Lung (tissue), 12 donors: ENCODE data around the gene TBPL1. TPM values are rescaled to one million over a fixed set of nuclear protein-coding genes. Genes with fewer than 3 reads are reported as not detected.

ENCODE experiments used
- ATAC-seq: fragments of 200-7000 bp; cut with Tn5 transposase; one replicate; pipeline ENCODE4 v1.9.1; 2020; ENCODE audit warnings: moderate number of reproducible peaks; ENCODE audit not compliant: insufficient read depth, low FRiP score
- DNase-seq, 3 donors: peaks; one replicate each; pipeline ENCODE4 v3.0.0-alpha.2; 2013 to 2017
- H3K27ac ChIP-seq, 2 donors: one replicate each; pipeline ENCODE4 v1.5.1; 2013; ENCODE audit warnings: mild to moderate bottlenecking in 2 of 2, moderate library complexity in 2 of 2, control low read depth in 1 of 2, inconsistent platforms in 1 of 2, low read depth in 1 of 2, low read length in 1 of 2
- H3K27me3 ChIP-seq, 3 donors: one replicate each; pipeline ENCODE4 v1.5.1; 2013; ENCODE audit warnings: low read length in 2 of 3; ENCODE audit not compliant: control insufficient read depth in 3 of 3, insufficient read depth in 3 of 3
- H3K36me3 ChIP-seq, 4 donors: one replicate each; pipeline ENCODE4 v1.5.1; 2013; ENCODE audit warnings: low read length in 4 of 4, mild to moderate bottlenecking in 1 of 4, moderate library complexity in 1 of 4; ENCODE audit not compliant: control insufficient read depth in 4 of 4, insufficient read depth in 4 of 4
- H3K4me1 ChIP-seq, 5 donors: one replicate each; pipeline ENCODE4 v1.5.1; 2013; ENCODE audit warnings: low read length in 5 of 5, mild to moderate bottlenecking in 2 of 5, moderate library complexity in 1 of 5; ENCODE audit not compliant: control insufficient read depth in 5 of 5, insufficient read depth in 5 of 5
- H3K4me3 ChIP-seq: one replicate; pipeline ENCODE4 v1.5.1; 2013; ENCODE audit warnings: mild to moderate bottlenecking, control low read depth, moderate library complexity
- H3K9ac ChIP-seq, 2 donors: one replicate each; pipeline ENCODE4 v1.5.1; 2013; ENCODE audit warnings: low read length in 2 of 2, control low read depth in 1 of 2; ENCODE audit not compliant: insufficient read depth in 1 of 2
- H3K9me3 ChIP-seq, 4 donors: one replicate each; pipeline ENCODE4 v1.5.1; 2013; ENCODE audit warnings: low read length in 3 of 4, mild to moderate bottlenecking in 1 of 4, moderate library complexity in 1 of 4; ENCODE audit not compliant: control insufficient read depth in 4 of 4, insufficient read depth in 3 of 4
- CTCF ChIP-seq: IDR thresholded peaks from 2 replicates; pipeline ENCODE4 v1.5.1; 2012; ENCODE audit warnings: mild to moderate bottlenecking; ENCODE audit errors: control extremely low read depth, extremely low read depth
- WGBS, 2 donors: extraction: QIAGEN DNeasy Blood & Tissue Kit; methylation state at CpG; one replicate each; pipeline ENCODE4 v1.1.7; 2013; 5-methylcytosine and 5-hydroxymethylcytosine counted together
- polyA plus RNA-seq, 2 donors: library from polyadenylated mRNA; stranded (reverse); fragments of 200-250 nt; gene quantifications; one replicate each; pipeline ENCODE4 v1.2.1, GENCODE V29; 2013
- total RNA-seq, 2 donors: library from RNA; depleted of rRNA in 1 of 2; stranded (reverse); fragments of >200 nt in 1 of 2; gene quantifications; one replicate each; pipeline ENCODE4 v1.2.1, GENCODE V29; 2014 to 2021
- donor health status: control.
- donor health status: control.
- donor health status: Bipolar disorder and iron deficiency.
- donor health status: healthy.
- donor health status: DM: yes; HTN: yes; CAD: no.

The TBPL1 gene
- total and polyA plus RNA-seq, 4 donors: 20.4 to 31.3 (median 23.0) TPM

GRCh38 chr6:133916650-133917151, 36.3 kb upstream of the TBPL1 start:
- Histone ChIP-seq H3K27me3 (no peaks in the 10 kb centered on the region), H3K4me3 (no peak overlapping the region), H3K36me3 (no peaks in the 10 kb centered on the region), H3K9me3 (peaks cover 0 to 4% (median 0%) of the 10 kb centered on the region in 4 donors), H3K9ac (peak overlapping the region in 1 of 2 donors; percentile 66), H3K4me1 (peaks cover 0 to 24% (median 0%) of the 10 kb centered on the region in 5 donors), H3K27ac (no peak overlapping the region)
- WGBS, 2 donors: 6 to 7% methylated on average over 8 of the region's 8 CpGs
- peak; percentile 60 for TF ChIP-seq CTCF
- DNase-seq (peak; percentile 94 to 97 (median 96)), ATAC-seq (peak; percentile 69)

GRCh38 chr6:133917781-133918180, 35.2 kb upstream of the TBPL1 start:
- no peak for TF ChIP-seq CTCF
- Histone ChIP-seq H3K27me3 (no peaks in the 10 kb centered on the region), H3K9me3 (peaks cover 0 to 4% (median 0%) of the 10 kb centered on the region in 4 donors), H3K36me3 (no peaks in the 10 kb centered on the region), H3K27ac (no peak overlapping the region), H3K9ac (no peak overlapping the region), H3K4me1 (peaks cover 0 to 24% (median 0%) of the 10 kb centered on the region in 5 donors), H3K4me3 (no peak overlapping the region)
- ATAC-seq (no peak), DNase-seq (peak in 2 of 3 donors; percentile 40 to 59)
- 84 to 88% methylated on average over 4 of the region's 4 CpGs for WGBS, 2 donors

- DNase-seq (no peak), ATAC-seq (no peak)
- Histone ChIP-seq H3K9me3 (peaks cover 0 to 4% (median 0%) of the 10 kb centered on the region in 4 donors), H3K9ac (peak overlapping the region in 1 of 2 donors; percentile 30), H3K4me3 (no peak overlapping the region), H3K36me3 (no peaks in the 10 kb centered on the region), H3K27me3 (no peaks in the 10 kb centered on the region), H3K4me1 (peaks cover 0 to 24% (median 0%) of the 10 kb centered on the region in 5 donors), H3K27ac (no peak overlapping the region)
- no peak for TF ChIP-seq CTCF
- WGBS, 2 donors: 47 to 50% methylated on average over 2 of the region's 2 CpGs
Observed at GRCh38 chr6:133918208-133918930, 34.7 kb upstream of the TBPL1 start.
